ENCODE measurements around the gene MYLK4. TPM values are rescaled to one million over a fixed set of nuclear protein-coding genes. Genes with fewer than 3 reads are reported as not detected.

Gene MYLK4
- total RNA-seq, 2 donors from 2014 or later, result 0.24 to 0.33 TPM

DNA sequence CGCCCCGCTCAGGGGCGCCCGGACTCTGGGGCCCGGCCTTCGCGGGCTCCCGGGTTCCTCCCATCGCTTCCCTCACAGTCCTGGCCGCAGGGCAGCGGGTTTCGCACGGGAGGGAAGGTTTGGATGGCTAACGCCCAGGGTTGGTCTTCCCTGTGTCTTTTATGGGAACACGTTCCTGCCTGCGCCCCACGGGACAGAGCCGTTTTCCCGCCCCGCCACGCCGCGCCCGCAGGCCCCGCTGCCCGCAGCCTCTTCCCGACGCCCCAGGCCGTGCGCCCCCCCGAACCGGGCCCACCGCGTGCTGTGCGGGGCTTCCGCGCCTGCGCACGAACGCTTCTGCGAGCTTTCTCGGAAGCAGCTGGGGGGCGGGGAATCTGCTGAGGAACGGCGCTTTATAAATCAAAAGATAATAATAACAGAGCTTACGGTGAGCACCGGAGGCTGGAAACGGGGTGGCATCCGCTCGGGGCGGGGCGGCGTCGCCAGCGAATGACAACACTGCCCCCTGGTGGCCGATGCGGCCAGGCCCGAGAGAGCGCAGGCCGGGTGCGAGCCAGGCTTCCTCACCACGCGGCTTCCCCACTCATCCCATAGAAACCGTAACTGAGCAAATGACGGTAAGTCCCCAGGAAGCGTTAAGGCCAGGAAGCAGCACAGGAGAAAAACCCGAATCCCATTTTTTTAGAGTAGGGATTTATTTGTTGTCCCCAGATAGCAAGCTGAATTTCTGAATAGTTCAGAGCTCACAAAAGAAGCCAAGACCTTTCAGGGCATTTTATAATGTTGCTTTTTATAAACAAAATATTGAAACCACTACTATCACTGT is 116.4 kb downstream of the MYLK4 start:
- peak; percentile 90 to 91 for ATAC-seq
- peaks cover 17 to 21% of the 10 kb centered on the region in 2 donors for H3K27me3 Mint-ChIP-seq
- peak; percentile 81 for DNase-seq (ENCODE audit: low spot score)
- peak overlapping the region; percentile 69 for H3K4me3 Mint-ChIP-seq
- H3K9me3 Mint-ChIP-seq, result no peaks in the 10 kb centered on the region
- no peaks in the 10 kb centered on the region for H3K4me1 Mint-ChIP-seq (ENCODE audit: low read depth in 2 of 2)
- H3K27ac Mint-ChIP-seq, result no peak overlapping the region
- no peaks in the 10 kb centered on the region for H3K36me3 Mint-ChIP-seq

DNA sequence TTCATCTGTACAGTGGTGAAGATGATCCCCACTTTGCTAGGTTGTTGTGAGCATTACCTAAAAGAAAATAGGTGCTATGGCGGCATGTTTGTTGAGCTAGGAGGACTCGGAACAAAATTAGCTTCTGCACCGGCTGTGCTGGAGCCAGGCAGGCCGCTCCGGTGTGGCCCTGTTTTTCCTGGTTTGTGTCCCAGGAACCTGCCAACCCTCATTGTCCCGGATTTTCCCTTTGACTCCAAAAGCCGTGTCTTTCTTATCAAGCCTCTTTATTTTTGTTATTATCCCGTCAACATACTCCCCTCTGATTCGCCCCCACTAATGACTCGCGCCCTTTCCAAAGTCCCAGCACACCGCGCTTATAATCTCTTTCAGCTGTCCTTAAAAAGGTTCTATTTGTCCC is 117.0 kb downstream of the MYLK4 start:
- peaks cover 13 to 18% of the 10 kb centered on the region in 2 donors for H3K27me3 Mint-ChIP-seq
- no peaks in the 10 kb centered on the region for H3K36me3 Mint-ChIP-seq
- H3K4me3 Mint-ChIP-seq, result peak overlapping the region; percentile 30
- DNase-seq (ENCODE audit: low spot score) (no peak), ATAC-seq (no peak)
- no peaks in the 10 kb centered on the region for H3K9me3 Mint-ChIP-seq
- H3K27ac Mint-ChIP-seq, result no peak overlapping the region
- H3K4me1 Mint-ChIP-seq (ENCODE audit: low read depth in 2 of 2), result no peaks in the 10 kb centered on the region

DNA sequence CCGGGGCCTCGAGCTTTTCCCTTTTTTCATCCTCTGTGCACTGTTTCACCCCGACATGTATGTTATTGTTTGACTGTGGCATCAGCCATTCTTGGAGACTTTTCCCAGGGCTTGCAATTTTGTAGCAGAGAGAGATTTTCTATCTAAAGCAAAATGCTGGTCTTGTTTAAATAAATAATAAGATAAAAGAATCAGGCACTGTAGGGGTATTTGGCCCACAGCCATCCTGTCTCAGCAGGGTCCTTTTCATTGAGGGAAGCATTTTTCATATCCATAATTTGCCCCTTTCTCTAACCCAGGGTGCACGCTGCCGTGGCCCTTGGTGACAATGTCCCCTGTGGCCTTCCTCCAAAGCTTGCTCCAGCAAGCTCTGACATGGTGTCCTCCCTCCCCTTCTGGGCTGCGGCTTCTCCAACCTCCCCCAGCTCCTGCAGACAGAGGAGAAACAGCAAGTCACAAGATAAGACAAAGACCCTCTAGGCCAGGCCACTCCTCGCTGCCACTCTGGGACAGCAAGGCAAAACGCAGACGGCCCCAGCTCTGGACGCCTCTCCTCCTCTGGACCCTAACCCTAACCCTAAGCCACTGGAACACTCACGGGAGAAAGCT is 117.6 kb downstream of the MYLK4 start:
- Mint-ChIP-seq H3K27ac (no peak overlapping the region), H3K27me3 (peaks cover 14 to 17% of the 10 kb centered on the region in 2 donors), H3K9me3 (no peaks in the 10 kb centered on the region), H3K4me1 (ENCODE audit: low read depth in 2 of 2) (no peaks in the 10 kb centered on the region), H3K4me3 (peak overlapping the region; percentile 30), H3K36me3 (no peaks in the 10 kb centered on the region)
- DNase-seq (ENCODE audit: low spot score), result no peak
- ATAC-seq, result no peak

DNA sequence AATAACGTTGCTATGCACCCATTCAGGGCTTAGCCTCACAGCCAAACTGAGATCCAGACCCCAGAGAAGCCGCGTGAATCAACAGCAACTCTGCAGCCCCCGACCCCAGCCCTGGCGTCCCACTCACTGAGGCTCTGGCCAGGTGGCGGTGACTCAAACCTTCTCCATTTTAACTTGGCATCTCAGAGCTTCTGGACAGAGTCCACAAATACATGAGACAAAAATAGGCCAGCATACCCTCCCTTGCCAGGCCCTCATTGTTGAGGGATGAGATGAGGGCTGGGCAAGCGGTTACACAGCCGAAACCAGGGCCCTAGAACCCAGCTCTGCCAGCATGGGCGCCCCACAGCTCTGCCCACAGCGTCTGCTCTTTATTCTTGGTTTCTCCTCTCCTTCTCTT is 118.4 kb downstream of the MYLK4 start:
- DNase-seq (ENCODE audit: low spot score) (no peak), ATAC-seq (no peak)
- H3K27me3 Mint-ChIP-seq, result peaks cover 13 to 24% of the 10 kb centered on the region in 2 donors
- H3K4me3 Mint-ChIP-seq, result no peak overlapping the region
- no peaks in the 10 kb centered on the region for H3K9me3 Mint-ChIP-seq
- no peaks in the 10 kb centered on the region for H3K36me3 Mint-ChIP-seq
- H3K4me1 Mint-ChIP-seq (ENCODE audit: low read depth in 2 of 2), result no peaks in the 10 kb centered on the region
- H3K27ac Mint-ChIP-seq, result no peak overlapping the region

DNA sequence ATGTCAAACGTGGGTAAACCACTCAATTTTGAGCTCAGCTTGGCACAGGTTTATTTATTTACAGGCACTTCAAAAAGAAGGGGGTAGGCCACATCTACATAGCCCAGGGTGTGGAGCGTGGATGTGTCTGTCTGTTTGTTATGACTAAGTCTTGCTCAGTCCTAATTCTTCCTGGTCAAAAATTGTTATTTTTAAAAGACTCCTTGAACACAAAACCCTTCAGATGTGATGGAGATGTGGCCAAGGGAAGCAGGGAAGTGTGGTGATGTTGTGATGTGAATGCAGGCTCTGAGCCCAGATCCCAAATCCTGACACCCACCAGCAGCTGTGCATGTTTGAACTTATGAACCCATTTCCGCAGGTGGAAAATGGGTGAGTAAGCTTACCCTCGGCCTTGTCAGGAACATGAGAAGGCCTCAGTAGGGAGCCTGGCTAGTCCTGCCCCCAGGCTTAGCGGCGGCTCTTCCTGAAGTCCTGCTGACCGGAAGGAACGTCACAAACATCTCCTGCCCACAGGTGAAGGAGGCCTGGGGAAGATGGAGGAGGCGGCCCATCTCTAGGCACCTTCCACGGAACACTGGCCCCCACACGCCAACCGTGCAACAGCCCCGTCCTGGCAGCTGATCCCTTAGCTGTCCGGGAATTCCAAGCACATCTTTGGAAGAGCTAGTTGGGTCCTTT is 119.7 kb downstream of the MYLK4 start:
- Mint-ChIP-seq H3K27me3 (peaks cover 6 to 19% of the 10 kb centered on the region in 2 donors), H3K4me1 (ENCODE audit: low read depth in 2 of 2) (no peaks in the 10 kb centered on the region), H3K27ac (no peak overlapping the region), H3K9me3 (no peaks in the 10 kb centered on the region), H3K4me3 (no peak overlapping the region), H3K36me3 (no peaks in the 10 kb centered on the region)
- DNase-seq (ENCODE audit: low spot score), result no peak
- no peak for ATAC-seq

DNA sequence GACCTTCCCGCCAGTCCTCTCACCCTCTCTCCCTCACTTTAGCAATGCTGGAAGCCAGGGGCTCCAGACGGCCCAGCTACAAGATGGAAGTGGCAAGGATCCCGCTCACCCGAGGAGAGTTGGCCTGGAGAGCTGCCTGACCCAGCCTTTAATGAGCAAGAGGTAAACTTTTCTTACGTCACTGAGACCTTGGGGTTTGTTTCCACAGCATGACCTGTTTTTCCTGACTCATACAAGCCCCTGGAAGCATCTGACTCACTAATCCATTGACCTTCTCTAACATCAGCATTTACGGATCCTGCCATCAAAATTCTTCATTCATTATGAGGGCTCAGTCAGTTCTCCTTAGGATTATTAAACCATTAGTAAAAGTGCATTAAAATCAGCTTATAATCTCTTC is 120.4 kb downstream of the MYLK4 start:
- DNase-seq (ENCODE audit: low spot score) (no peak), ATAC-seq (no peak)
- H3K9me3 Mint-ChIP-seq, result no peaks in the 10 kb centered on the region
- peaks cover 6 to 13% of the 10 kb centered on the region in 2 donors for H3K27me3 Mint-ChIP-seq
- H3K4me3 Mint-ChIP-seq, result no peak overlapping the region
- no peaks in the 10 kb centered on the region for H3K36me3 Mint-ChIP-seq
- no peak overlapping the region for H3K27ac Mint-ChIP-seq
- H3K4me1 Mint-ChIP-seq (ENCODE audit: low read depth in 2 of 2), result no peaks in the 10 kb centered on the region

DNA sequence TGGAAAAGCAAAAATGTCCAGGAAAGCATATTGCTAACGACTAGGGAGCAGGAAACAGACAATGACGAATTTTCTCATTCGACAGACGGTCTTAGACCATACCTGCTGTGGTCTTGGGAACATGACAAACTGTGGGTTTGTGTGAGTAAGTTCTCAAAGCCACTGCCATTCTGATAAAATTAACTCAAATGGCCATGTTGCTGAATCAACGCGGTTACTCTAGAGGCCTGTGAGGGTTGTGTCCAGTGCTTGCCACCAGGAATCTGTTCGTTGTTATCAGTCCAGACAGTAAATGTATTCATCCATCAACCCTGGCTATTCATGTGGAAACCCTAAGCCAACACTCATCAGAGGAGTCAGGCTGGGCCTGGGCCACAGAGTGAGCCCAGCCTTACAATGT is 124.3 kb downstream of the MYLK4 start:
- Mint-ChIP-seq H3K36me3 (no peaks in the 10 kb centered on the region), H3K4me1 (ENCODE audit: low read depth in 2 of 2) (no peaks in the 10 kb centered on the region), H3K27ac (no peak overlapping the region), H3K4me3 (no peak overlapping the region), H3K9me3 (no peaks in the 10 kb centered on the region), H3K27me3 (peaks cover 9 to 13% of the 10 kb centered on the region in 2 donors)
- DNase-seq (ENCODE audit: low spot score), result no peak
- no peak for ATAC-seq

DNA sequence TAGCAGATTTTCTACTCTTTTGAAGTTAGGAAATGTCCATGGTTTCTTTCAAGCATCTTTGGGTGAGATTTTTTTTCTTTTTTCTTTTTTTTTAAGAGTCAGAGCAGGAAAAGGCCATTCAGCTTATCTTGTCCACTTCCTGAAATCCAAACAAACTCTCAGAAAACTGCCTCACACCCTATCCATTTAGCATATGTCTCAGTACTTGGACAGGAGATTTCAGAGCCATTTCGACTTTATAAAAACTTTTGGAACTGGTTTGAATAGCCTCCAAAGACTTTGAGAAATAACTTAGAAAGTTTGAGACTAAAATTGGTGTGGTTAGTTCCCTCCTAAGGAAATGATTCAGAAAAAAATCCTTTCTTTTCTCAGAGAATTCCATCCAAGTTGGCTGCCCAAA is 125.1 kb downstream of the MYLK4 start:
- no peak for ATAC-seq
- Mint-ChIP-seq H3K27me3 (peaks cover 9 to 13% of the 10 kb centered on the region in 2 donors), H3K36me3 (no peaks in the 10 kb centered on the region), H3K4me1 (ENCODE audit: low read depth in 2 of 2) (no peaks in the 10 kb centered on the region), H3K4me3 (no peak overlapping the region), H3K9me3 (no peaks in the 10 kb centered on the region), H3K27ac (no peak overlapping the region)
- DNase-seq (ENCODE audit: low spot score), result no peak

- ATAC-seq (no peak), DNase-seq (ENCODE audit: low spot score) (no peak)
- H3K27me3 Mint-ChIP-seq, result peaks cover 13 to 19% of the 10 kb centered on the region in 2 donors
- H3K4me1 Mint-ChIP-seq (ENCODE audit: low read depth in 2 of 2), result no peaks in the 10 kb centered on the region
- H3K27ac Mint-ChIP-seq, result no peak overlapping the region
- no peak overlapping the region for H3K4me3 Mint-ChIP-seq
- no peaks in the 10 kb centered on the region for H3K36me3 Mint-ChIP-seq
- no peaks in the 10 kb centered on the region for H3K9me3 Mint-ChIP-seq
Measured at GRCh38 chr6:2624177-2624576, 126.5 kb downstream of the MYLK4 start.

DNA sequence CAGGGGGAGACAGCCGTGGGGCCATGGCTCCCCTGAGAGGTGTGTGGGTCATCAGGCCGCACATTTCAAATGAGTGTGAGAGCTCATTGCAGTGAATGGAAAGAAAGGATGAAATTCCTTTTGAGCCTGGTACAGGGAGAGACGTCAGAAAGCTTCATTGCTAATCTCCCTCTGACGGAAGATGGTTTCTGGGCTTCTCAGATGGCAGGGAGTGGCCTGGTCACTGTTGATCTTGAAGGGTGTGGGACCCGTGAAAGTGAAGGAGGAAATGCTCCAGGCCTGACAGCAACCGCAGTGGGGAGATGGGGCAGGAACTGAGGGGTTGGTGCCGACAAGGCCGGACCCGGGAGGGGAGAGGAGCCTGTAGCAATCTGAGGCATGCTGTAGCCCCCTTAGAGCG is 127.4 kb downstream of the MYLK4 start:
- Mint-ChIP-seq H3K9me3 (no peaks in the 10 kb centered on the region), H3K27ac (no peak overlapping the region), H3K27me3 (peaks cover 18 to 21% of the 10 kb centered on the region in 2 donors), H3K4me1 (ENCODE audit: low read depth in 2 of 2) (no peaks in the 10 kb centered on the region), H3K36me3 (no peaks in the 10 kb centered on the region), H3K4me3 (no peak overlapping the region)
- DNase-seq (ENCODE audit: low spot score) (no peak), ATAC-seq (no peak)

DNA sequence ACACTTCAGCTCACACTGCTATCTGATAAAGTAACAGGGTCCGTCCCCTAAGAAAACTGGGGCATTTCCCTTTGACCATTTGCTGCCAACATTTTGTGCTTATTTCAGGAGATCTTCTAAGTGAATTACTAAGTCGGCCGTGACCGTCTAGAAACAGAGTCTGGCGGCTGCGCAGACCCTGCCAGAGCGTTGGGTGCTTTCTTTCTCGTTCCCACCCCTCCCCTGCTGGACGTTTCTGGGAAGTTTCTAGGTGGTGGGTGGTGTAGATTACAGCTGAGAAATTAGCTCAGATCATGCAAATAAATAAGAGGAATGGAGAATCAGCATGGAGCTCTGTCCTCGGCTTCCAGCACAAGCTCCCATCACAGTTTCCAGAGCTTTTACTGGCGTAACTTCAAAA is 128.1 kb downstream of the MYLK4 start:
- Mint-ChIP-seq H3K4me3 (no peak overlapping the region), H3K9me3 (no peaks in the 10 kb centered on the region), H3K4me1 (ENCODE audit: low read depth in 2 of 2) (no peaks in the 10 kb centered on the region), H3K27ac (no peak overlapping the region), H3K27me3 (peaks cover 18 to 20% of the 10 kb centered on the region in 2 donors), H3K36me3 (no peaks in the 10 kb centered on the region)
- DNase-seq (ENCODE audit: low spot score), result no peak
- no peak for ATAC-seq

- peaks cover 21 to 33% of the 10 kb centered on the region in 2 donors for H3K27me3 Mint-ChIP-seq
- H3K4me3 Mint-ChIP-seq, result no peak overlapping the region
- no peaks in the 10 kb centered on the region for H3K4me1 Mint-ChIP-seq (ENCODE audit: low read depth in 2 of 2)
- ATAC-seq (no peak), DNase-seq (ENCODE audit: low spot score) (no peak)
- no peaks in the 10 kb centered on the region for H3K9me3 Mint-ChIP-seq
- no peak overlapping the region for H3K27ac Mint-ChIP-seq
- no peaks in the 10 kb centered on the region for H3K36me3 Mint-ChIP-seq
Measured at GRCh38 chr6:2619651-2620050, 131.1 kb downstream of the MYLK4 start.

DNA sequence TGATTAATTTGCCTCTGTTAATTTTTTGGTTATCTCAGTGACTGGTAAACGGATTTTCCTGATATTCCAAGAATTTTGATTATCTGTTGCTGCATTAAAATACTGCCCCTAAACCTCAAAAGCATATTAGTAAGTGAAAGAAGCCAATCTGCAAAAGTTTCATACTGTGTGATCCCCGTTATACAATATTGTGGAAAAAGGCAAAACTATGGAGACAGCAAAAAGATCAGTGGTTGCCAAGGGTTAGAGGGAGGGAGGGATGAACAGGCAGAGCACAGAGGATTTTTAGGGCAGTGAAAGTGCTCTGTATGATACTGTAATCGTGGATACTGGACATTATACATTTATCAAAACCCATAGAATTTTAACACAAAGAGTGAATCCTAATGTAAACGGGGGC is 133.0 kb downstream of the MYLK4 start:
- ATAC-seq (no peak), DNase-seq (ENCODE audit: low spot score) (no peak)
- H3K36me3 Mint-ChIP-seq, result no peaks in the 10 kb centered on the region
- H3K27ac Mint-ChIP-seq, result no peak overlapping the region
- H3K27me3 Mint-ChIP-seq, result peaks cover 28 to 43% of the 10 kb centered on the region in 2 donors
- H3K4me1 Mint-ChIP-seq (ENCODE audit: low read depth in 2 of 2), result no peaks in the 10 kb centered on the region
- H3K4me3 Mint-ChIP-seq, result no peak overlapping the region
- peaks cover 5% of the 10 kb centered on the region for H3K9me3 Mint-ChIP-seq

GRCh38 chr6:2616811-2617210 is 133.9 kb downstream of the MYLK4 start:
- ATAC-seq (no peak), DNase-seq (ENCODE audit: low spot score) (no peak)
- Mint-ChIP-seq H3K27me3 (peaks cover 33 to 50% of the 10 kb centered on the region in 2 donors), H3K36me3 (no peaks in the 10 kb centered on the region), H3K4me3 (no peak overlapping the region), H3K9me3 (peaks cover 5% of the 10 kb centered on the region), H3K4me1 (ENCODE audit: low read depth in 2 of 2) (no peaks in the 10 kb centered on the region), H3K27ac (no peak overlapping the region)
